Kidney (tissue), 14 donors: ENCODE data around the gene MAP7. TPM values are rescaled to one million over a fixed set of nuclear protein-coding genes. Genes with fewer than 3 reads are reported as not detected.

Source experiments
- DNase-seq, 5 donors: peaks; one replicate each; pipeline ENCODE4 v3.0.0-alpha.2; 2013 to 2020
- FAIRE-seq: peaks from 2 replicates; lab custom pipeline; 2012; peaks lifted over from hg19 to GRCh38; lab: Jason Lieb, UNC
- H3K27ac ChIP-seq, 2 donors: one replicate each; pipeline ENCODE4 v1.7.0; 2013; ENCODE audit warnings: low read depth in 2 of 2, low read length in 2 of 2, inconsistent platforms in 1 of 2
- H3K27me3 ChIP-seq: one replicate; pipeline ENCODE4 v1.7.1; 2013; ENCODE audit warnings: low read length, inconsistent platforms; ENCODE audit not compliant: control insufficient read depth, insufficient read depth
- H3K36me3 ChIP-seq, 3 donors: one replicate each; pipeline versions ENCODE4 v1.7.0 to v1.7.1; 2013; ENCODE audit warnings: low read length in 3 of 3, control low read depth in 1 of 3, inconsistent platforms in 1 of 3; ENCODE audit not compliant: insufficient read depth in 3 of 3, control insufficient read depth in 2 of 3
- H3K4me1 ChIP-seq, 3 donors: one replicate each; pipeline versions ENCODE4 v1.7.0 to v1.7.1; 2013; ENCODE audit warnings: low read length in 3 of 3, inconsistent platforms in 1 of 3, low read depth in 1 of 3; ENCODE audit not compliant: control insufficient read depth in 2 of 3, insufficient read depth in 2 of 3
- H3K4me3 ChIP-seq, 3 donors: one replicate each; pipeline versions ENCODE4 v1.7.0 to v1.8.1; 2013; ENCODE audit warnings: low read length in 3 of 3, control low read depth in 1 of 3, inconsistent platforms in 1 of 3
- H3K9ac ChIP-seq, 3 donors: one replicate each; pipeline versions ENCODE4 v1.7.0 to v1.7.1; 2013; ENCODE audit warnings: low read length in 3 of 3, control low read depth in 1 of 3, inconsistent platforms in 1 of 3
- H3K9me3 ChIP-seq, 3 donors: one replicate each; pipeline versions ENCODE4 v1.7.0 to v1.7.1; 2013; ENCODE audit warnings: low read length in 3 of 3, control low read depth in 1 of 3, inconsistent platforms in 1 of 3; ENCODE audit not compliant: control insufficient read depth in 2 of 3, insufficient read depth in 1 of 3
- intact Hi-C: fragments of 100-400 bp; cut with DNase I; formaldehyde crosslinking; loops from one replicate; pipeline ENCODE4 v1.11.1; 2022
- polyA plus RNA-seq: library from polyadenylated mRNA; stranded (reverse); fragments of 350-450 nt; fragmentation: Illumina TruSeq; extraction: RNeasy Lipid Tissue Mini Kit (QIAGEN cat#74804); gene quantifications from one replicate; pipeline ENCODE4 v1.2.3, GENCODE V29; 2014; ENCODE audit warnings: low read depth, low replicate concordance; ENCODE audit not compliant: insufficient read depth
- total RNA-seq: library from RNA; stranded (reverse); fragmentation: NEBNext Ultra II Directional; extraction: Animal tissue kit (Norgen Biotek cat#: 25700); gene quantifications from one replicate; pipeline ENCODE4 v1.2.1, GENCODE V29; 2021
- TF ChIP-seq, protein P1 (sequence below): IDR thresholded peaks from 3 replicates; pipeline ENCODE4 v1.5.1; 2012; ENCODE audit warnings: mild to moderate bottlenecking, moderate library complexity, borderline replicate concordance; ENCODE audit not compliant: insufficient read depth; ENCODE audit errors: extremely low read depth
- donor health status: control.
- donor health status: control.
- donor health status: control.
- donor health status: control.
- donor health status: control.
- donor health status: DM: yes; HTN: yes; CAD: no.
- donor health status: Normal renal cell carcinoma (clear cell type).

MAP7 gene
- total and polyA plus RNA-seq, 2 donors from 2014 or later = 16.0 to 40.0 TPM

DNA sequence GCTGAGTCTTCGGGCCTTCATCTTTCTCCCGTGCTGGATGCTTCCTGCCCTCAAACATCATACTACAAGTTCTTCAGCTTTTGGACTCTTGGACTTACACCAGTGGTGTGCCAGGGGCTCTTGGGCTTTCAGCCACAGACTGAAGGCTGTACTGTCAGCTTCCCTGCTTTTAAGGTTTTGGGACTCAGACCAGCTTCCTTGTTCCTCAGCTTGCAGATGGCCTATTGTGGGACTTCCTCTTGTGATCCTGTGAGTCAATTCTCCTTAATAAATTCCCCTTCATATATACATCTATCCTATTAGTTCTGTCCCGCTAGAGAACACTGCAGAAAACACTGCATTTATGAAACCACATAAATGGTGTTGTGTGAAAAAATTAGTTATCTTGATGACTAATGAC is 246.7 kb downstream of the MAP7 start:
- Histone ChIP-seq H3K27ac (no peak overlapping the region), H3K9me3 (no peaks in the 10 kb centered on the region), H3K36me3 (no peaks in the 10 kb centered on the region), H3K27me3 (no peaks in the 10 kb centered on the region), H3K4me3 (no peak overlapping the region), H3K9ac (no peak overlapping the region), H3K4me1 (no peaks in the 10 kb centered on the region)
- DNase-seq (no peak), FAIRE-seq (no peak)
- intact Hi-C loops = no loop called here
- TF ChIP-seq, protein P1, sequence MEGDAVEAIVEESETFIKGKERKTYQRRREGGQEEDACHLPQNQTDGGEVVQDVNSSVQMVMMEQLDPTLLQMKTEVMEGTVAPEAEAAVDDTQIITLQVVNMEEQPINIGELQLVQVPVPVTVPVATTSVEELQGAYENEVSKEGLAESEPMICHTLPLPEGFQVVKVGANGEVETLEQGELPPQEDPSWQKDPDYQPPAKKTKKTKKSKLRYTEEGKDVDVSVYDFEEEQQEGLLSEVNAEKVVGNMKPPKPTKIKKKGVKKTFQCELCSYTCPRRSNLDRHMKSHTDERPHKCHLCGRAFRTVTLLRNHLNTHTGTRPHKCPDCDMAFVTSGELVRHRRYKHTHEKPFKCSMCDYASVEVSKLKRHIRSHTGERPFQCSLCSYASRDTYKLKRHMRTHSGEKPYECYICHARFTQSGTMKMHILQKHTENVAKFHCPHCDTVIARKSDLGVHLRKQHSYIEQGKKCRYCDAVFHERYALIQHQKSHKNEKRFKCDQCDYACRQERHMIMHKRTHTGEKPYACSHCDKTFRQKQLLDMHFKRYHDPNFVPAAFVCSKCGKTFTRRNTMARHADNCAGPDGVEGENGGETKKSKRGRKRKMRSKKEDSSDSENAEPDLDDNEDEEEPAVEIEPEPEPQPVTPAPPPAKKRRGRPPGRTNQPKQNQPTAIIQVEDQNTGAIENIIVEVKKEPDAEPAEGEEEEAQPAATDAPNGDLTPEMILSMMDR = no peak

DNA sequence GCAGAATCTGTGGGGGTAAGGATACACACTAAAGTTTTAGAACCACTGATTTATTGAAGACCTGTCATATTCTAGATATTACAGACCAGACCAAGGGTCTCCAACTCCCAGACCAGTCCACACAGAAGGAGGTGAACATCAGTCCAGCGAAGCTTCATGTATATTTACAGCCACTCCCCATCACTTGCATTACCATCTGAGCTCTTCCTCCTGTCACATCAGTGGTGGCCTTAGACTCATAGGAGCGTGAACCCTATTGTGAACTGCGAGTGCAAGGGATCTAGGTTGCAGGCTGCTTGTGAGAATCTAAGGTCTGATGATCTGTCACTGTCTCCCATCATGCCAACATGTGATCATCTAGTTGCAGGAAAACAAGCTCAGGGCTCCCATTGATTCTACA is 255.6 kb downstream of the MAP7 start:
- intact Hi-C loops = no loop called here
- FAIRE-seq = no peak
- Histone ChIP-seq H3K4me1 (peaks cover 0 to 5% (median 3%) of the 10 kb centered on the region in 3 donors), H3K9me3 (no peaks in the 10 kb centered on the region), H3K4me3 (no peak overlapping the region), H3K9ac (no peak overlapping the region), H3K36me3 (no peaks in the 10 kb centered on the region), H3K27ac (no peak overlapping the region), H3K27me3 (no peaks in the 10 kb centered on the region)
- DNase-seq = no peak
- TF ChIP-seq, protein P1 = no peak

Other genes starting within 250 kb of the MAP7 start
- 32.9 TPM for gene MAP3K5, start 242.1 kb upstream of the MAP7 start, total RNA-seq
- 5.9 TPM for gene MAP3K5, start 242.1 kb upstream of the MAP7 start, polyA plus RNA-seq